Peyer's patch (tissue), 4 donors: ENCODE results near the gene NUP107. TPM values are rescaled to one million over a fixed set of nuclear protein-coding genes. Genes with fewer than 3 reads are reported as not detected.
A peak's percentile ranks its signal among the peaks of the same experiment; 100 is the strongest.

Experiments used
- DNase-seq, 3 donors: peaks; one replicate each; pipeline ENCODE4 v3.0.0-alpha.2; 2017 to 2019
- H3K27ac ChIP-seq, 4 donors: fragments of 200-600 bp; sonication (generic); one replicate each; pipeline ENCODE4 v1.5.1; 2016 to 2019
- H3K27me3 ChIP-seq, 2 donors: fragments of 200-600 bp; sonication (generic); one replicate each; pipeline ENCODE4 v1.5.1; 2019
- H3K36me3 ChIP-seq, 3 donors: fragments of 200-600 bp; sonication (generic); one replicate each; pipeline ENCODE4 v1.5.1; 2016 to 2019
- H3K4me1 ChIP-seq, 4 donors: fragments of 200-600 bp; sonication (generic); one replicate each; pipeline ENCODE4 v1.5.1; 2016 to 2019
- H3K4me3 ChIP-seq, 4 donors: fragments of 200-600 bp; sonication (generic); 1 replicate in 3 of 4; 2 replicates in 1 of 4; pipeline ENCODE4 v1.5.1; 2016 to 2019; ENCODE audit warnings: mild to moderate bottlenecking in 1 of 4
- H3K9me3 ChIP-seq, 4 donors: fragments of 200-600 bp; sonication (generic); one replicate each; pipeline ENCODE4 v1.5.1; 2016 to 2019; ENCODE audit warnings: mild to moderate bottlenecking in 1 of 4
- CTCF ChIP-seq, 6 experiments: fragments of 450-650 bp in 4 of 6; fragments of 200-600 bp in 2 of 6; sonication (generic) in 1 of 6; IDR thresholded peaks; one replicate each; pipeline ENCODE4 v1.5.1; 2017 to 2019; ENCODE audit warnings: antibody characterized with exemption in 6 of 6, mild to moderate bottlenecking in 3 of 6, moderate library complexity in 1 of 6
- POLR2A ChIP-seq, 2 donors: fragments of 450-650 bp; IDR thresholded peaks; one replicate each; pipeline ENCODE4 v1.5.1; 2017; ENCODE audit warnings: antibody characterized with exemption in 2 of 2, mild to moderate bottlenecking in 2 of 2, moderate library complexity in 2 of 2
- total RNA-seq, 4 donors: library from RNA; depleted of rRNA; stranded (reverse); fragments of >200 nt; gene quantifications; one replicate each; pipeline ENCODE4 v1.1.0, GENCODE V29; 2016

The NUP107 gene
- total RNA-seq, 4 donors from 2014 or later = 24.3 to 58.6 (median 36.1) TPM

DNA sequence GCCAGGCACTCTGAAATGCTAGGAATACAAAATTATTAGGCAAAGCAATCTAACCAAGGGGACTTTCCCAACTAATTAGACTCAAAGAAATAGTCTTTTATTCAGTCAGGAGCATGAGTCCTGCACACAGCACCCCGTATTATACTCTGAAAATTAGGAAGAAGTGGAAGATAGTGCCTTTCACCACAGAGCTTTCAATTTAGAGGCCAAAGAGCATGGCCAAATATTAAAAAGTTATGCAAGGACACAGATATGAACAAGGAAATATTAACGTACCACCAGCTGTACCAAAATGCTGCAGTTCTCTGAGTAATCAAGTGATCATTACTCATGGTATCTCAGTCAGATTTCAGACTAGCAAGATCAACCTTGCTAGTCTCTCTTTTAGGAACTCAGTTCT is 98.6 kb downstream of the NUP107 start:
- H3K4me3 ChIP-seq = no peak overlapping the region
- no peak overlapping the region for H3K27ac ChIP-seq
- DNase-seq = no peak
- TF ChIP-seq CTCF (IDR thresholded peaks at IDR 0.05) = no peak
- TF ChIP-seq POLR2A (IDR thresholded peaks at IDR 0.05) = no peak
- peaks cover 0 to 12% (median 0%) of the 10 kb centered on the region in 4 donors for H3K4me1 ChIP-seq
- no peaks in the 10 kb centered on the region for H3K36me3 ChIP-seq
- H3K9me3 ChIP-seq = no peaks in the 10 kb centered on the region
- H3K27me3 ChIP-seq = no peaks in the 10 kb centered on the region

- H3K4me1 ChIP-seq = peaks cover 0 to 12% (median 0%) of the 10 kb centered on the region in 4 donors
- H3K9me3 ChIP-seq = no peaks in the 10 kb centered on the region
- TF ChIP-seq CTCF (IDR thresholded peaks at IDR 0.05) = no peak
- TF ChIP-seq POLR2A (IDR thresholded peaks at IDR 0.05) = no peak
- H3K36me3 ChIP-seq = no peaks in the 10 kb centered on the region
- H3K4me3 ChIP-seq = no peak overlapping the region
- DNase-seq = no peak
- no peaks in the 10 kb centered on the region for H3K27me3 ChIP-seq
- no peak overlapping the region for H3K27ac ChIP-seq
These were observed 99.0 kb downstream of the NUP107 start for GRCh38 chr12:68785823-68786222.

GRCh38 chr12:68786929-68787328 is 100.2 kb downstream of the NUP107 start:
- Histone ChIP-seq H3K9me3 (no peaks in the 10 kb centered on the region), H3K4me1 (peaks cover 0 to 12% (median 0%) of the 10 kb centered on the region in 4 donors), H3K36me3 (no peaks in the 10 kb centered on the region), H3K4me3 (no peak overlapping the region), H3K27me3 (no peaks in the 10 kb centered on the region), H3K27ac (peak overlapping the region in 3 of 4 donors; percentile 12 to 59 (median 40))
- TF ChIP-seq POLR2A (IDR thresholded peaks at IDR 0.05) (no peak), CTCF (IDR thresholded peaks at IDR 0.05) (no peak)
- no peak for DNase-seq

DNA sequence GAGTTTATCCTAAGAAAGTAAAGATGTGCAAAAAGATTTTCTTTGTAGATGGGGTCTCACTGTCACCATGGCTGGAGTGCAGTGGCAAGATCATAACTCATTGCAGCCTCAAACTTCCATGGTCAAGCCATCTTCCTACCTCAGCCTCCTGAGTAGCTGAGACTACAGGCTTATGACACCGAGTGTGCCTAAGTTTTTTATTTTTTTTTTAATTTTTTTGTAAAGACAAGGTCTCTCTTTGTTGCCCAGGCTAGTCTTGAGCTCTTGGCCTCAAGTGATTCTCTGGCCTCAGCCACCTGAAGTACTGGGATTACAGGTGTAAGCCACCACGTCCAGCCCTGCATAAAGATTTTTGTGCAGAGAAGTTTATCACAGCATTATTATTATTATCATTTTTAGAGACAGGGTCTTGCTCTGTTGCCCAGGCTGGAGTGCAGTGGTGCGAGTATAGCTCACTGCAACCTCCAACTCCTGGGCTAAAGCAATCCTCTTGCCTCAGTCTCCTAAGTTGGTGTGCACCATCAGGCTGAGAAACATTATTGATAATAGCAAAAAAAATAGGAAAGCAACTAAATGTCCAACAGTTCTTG is 101.9 kb downstream of the NUP107 start:
- no peak overlapping the region for H3K27ac ChIP-seq
- TF ChIP-seq POLR2A (IDR thresholded peaks at IDR 0.05) (no peak), CTCF (IDR thresholded peaks at IDR 0.05) (no peak)
- no peak overlapping the region for H3K4me3 ChIP-seq
- H3K4me1 ChIP-seq = peaks cover 0 to 12% (median 0%) of the 10 kb centered on the region in 4 donors
- no peak for DNase-seq
- H3K9me3 ChIP-seq = no peaks in the 10 kb centered on the region
- H3K36me3 ChIP-seq = no peaks in the 10 kb centered on the region
- H3K27me3 ChIP-seq = no peaks in the 10 kb centered on the region

- DNase-seq = no peak
- Histone ChIP-seq H3K4me3 (no peak overlapping the region), H3K27ac (no peak overlapping the region), H3K36me3 (no peaks in the 10 kb centered on the region), H3K4me1 (peaks cover 0 to 12% (median 0%) of the 10 kb centered on the region in 4 donors), H3K9me3 (no peaks in the 10 kb centered on the region), H3K27me3 (no peaks in the 10 kb centered on the region)
- TF ChIP-seq POLR2A (IDR thresholded peaks at IDR 0.05) = no peak
These were observed 102.5 kb downstream of the NUP107 start for GRCh38 chr12:68789144-68789878.
